Measurements from ENCODE around the gene C3AR1. TPM values are rescaled to one million over a fixed set of nuclear protein-coding genes. Genes with fewer than 3 reads are reported as not detected.

Gene C3AR1
- total RNA-seq, 1 experiment from 2014 or later: not detected

DNA sequence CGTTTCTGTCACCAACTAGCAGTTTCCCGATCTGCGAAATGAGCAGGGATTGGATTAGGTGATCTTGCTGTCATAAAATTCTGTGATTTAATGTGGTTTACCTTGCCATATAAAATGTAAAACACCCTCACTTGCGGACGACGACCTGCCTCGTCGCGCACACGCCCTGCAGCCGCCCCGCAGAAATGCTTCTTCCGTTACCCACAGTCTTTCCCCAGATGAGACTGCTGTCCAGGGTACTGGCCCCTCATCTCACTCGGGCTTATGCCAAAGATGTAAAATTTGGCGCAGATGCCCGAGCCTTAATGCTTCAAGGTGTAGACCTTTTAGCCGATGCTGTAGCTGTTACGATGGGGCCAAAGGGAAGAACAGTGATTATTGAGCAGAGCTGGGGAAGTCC is 51.3 kb downstream of the C3AR1 start:
- POLR2A ChIA-PET: interaction anchor here (1.4 kb wide), 1 partner anchor 17 kb away, joined by 4 read pairs; no protein-coding TSS in a partner anchor
- intact Hi-C loops (cut with micrococcal nuclease): no loop called here
- Mint-ChIP-seq H3K4me1 (ENCODE audit: insufficient read depth, unreplicated experiment) (peaks cover 6% of the 10 kb centered on the region), H3K9me3 (ENCODE audit: unreplicated experiment) (no peaks in the 10 kb centered on the region), H3K27me3 (ENCODE audit: insufficient read depth, unreplicated experiment) (peaks cover 11% of the 10 kb centered on the region), H3K4me3 (ENCODE audit: unreplicated experiment) (no peak overlapping the region), H3K36me3 (ENCODE audit: insufficient read depth, unreplicated experiment) (no peaks in the 10 kb centered on the region), H3K27ac (ENCODE audit: low read depth, unreplicated experiment) (no peak overlapping the region)
- TF ChIP-seq, protein P1, sequence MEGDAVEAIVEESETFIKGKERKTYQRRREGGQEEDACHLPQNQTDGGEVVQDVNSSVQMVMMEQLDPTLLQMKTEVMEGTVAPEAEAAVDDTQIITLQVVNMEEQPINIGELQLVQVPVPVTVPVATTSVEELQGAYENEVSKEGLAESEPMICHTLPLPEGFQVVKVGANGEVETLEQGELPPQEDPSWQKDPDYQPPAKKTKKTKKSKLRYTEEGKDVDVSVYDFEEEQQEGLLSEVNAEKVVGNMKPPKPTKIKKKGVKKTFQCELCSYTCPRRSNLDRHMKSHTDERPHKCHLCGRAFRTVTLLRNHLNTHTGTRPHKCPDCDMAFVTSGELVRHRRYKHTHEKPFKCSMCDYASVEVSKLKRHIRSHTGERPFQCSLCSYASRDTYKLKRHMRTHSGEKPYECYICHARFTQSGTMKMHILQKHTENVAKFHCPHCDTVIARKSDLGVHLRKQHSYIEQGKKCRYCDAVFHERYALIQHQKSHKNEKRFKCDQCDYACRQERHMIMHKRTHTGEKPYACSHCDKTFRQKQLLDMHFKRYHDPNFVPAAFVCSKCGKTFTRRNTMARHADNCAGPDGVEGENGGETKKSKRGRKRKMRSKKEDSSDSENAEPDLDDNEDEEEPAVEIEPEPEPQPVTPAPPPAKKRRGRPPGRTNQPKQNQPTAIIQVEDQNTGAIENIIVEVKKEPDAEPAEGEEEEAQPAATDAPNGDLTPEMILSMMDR (IDR thresholded peaks at IDR 0.05; ENCODE audit: unreplicated experiment): no peak
- no TSS peak for BruUV-seq (replicated peaks)
- CTCF ChIA-PET: interaction anchor here (0.7 to 0.8 kb wide), 2 partner anchors 20 to 59 kb away, joined by 3 read pairs; no protein-coding TSS in a partner anchor
- no peak for DNase-seq (ENCODE audit: unreplicated experiment)

DNA sequence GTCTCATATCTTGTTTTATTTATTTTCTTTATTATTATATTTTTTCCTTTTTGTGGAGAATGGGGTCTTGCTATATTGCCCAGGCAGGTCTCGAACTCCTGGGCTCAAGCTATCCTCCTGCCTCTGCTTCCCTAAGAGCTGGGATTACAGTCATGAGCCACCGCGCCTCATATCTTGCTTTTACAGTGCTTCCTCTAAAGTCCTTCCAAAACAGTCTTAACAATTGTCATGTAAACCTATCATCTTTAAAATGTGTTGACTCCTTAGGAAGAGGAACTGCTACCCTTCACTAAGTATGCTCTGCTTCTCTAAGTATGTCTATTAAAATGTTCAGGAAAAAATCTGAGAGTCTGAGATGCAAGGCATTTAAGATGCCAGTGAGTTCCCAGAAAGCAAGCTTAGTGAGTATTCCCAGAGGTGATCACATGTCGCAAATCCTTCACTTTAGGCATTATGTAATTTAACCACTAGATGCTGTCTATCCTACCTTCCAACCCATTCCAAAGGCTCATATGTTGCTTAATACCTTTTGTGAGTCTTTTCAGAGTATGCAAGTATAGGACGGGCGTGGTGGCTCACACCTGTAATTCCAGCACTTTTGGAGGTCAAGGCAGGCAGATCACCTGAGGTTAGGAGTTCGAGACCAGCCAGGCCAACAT is 53.4 kb downstream of the C3AR1 start:
- H3K4me3 Mint-ChIP-seq (ENCODE audit: unreplicated experiment): no peak overlapping the region

DNA sequence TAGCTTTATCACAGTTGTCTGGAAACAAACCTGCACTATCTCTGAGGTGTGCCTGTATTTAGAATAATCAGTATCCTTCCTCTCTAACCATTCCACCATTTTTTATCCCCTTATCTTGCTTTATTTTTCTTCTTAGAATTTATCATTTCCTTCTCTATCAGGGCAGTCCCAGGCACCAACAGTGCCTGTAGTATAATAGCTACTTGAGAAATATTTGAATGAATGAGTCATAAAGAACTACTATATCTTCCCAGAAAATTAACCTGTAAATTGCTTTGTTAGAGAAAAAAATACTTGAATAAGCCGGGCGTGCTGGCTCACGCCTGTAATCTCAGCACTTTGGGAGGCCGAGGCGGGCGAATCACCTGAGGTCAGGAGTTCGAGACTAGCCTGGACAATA is 54.8 kb downstream of the C3AR1 start:
- POLR2A ChIA-PET: interaction anchor here (1.0 to 1.5 kb wide), 2 partner anchors 16 to 71 kb away, joined by 3 to 6 read pairs; no protein-coding TSS in a partner anchor
- no TSS peak for BruUV-seq (replicated peaks)
- Mint-ChIP-seq H3K27ac (ENCODE audit: low read depth, unreplicated experiment) (no peak overlapping the region), H3K4me3 (ENCODE audit: unreplicated experiment) (no peak overlapping the region), H3K27me3 (ENCODE audit: insufficient read depth, unreplicated experiment) (peaks cover 8% of the 10 kb centered on the region), H3K9me3 (ENCODE audit: unreplicated experiment) (no peaks in the 10 kb centered on the region), H3K4me1 (ENCODE audit: insufficient read depth, unreplicated experiment) (peaks cover 6% of the 10 kb centered on the region), H3K36me3 (ENCODE audit: insufficient read depth, unreplicated experiment) (no peaks in the 10 kb centered on the region)
- TF ChIP-seq, protein P1 (IDR thresholded peaks at IDR 0.05; ENCODE audit: unreplicated experiment): no peak
- intact Hi-C loops (cut with micrococcal nuclease): no loop called here
- CTCF ChIA-PET: interaction anchor here (0.7 to 2.8 kb wide), 3 partner anchors 78 to 227 kb away, joined by 3 to 9 read pairs (median 3); no protein-coding TSS in a partner anchor
- DNase-seq (ENCODE audit: unreplicated experiment): peak; percentile 46

More for the DNA sequence above, 53.4 kb downstream of the C3AR1 start:
- intact Hi-C loops (cut with micrococcal nuclease): no loop called here
- H3K27ac Mint-ChIP-seq (ENCODE audit: low read depth, unreplicated experiment): no peak overlapping the region
- BruUV-seq (replicated peaks): no TSS peak
- POLR2A ChIA-PET: no interaction called here
- DNase-seq (ENCODE audit: unreplicated experiment): peak; percentile 51
- CTCF ChIA-PET: interaction anchor here (0.7 to 1.2 kb wide), 2 partner anchors 15 to 510 kb away, joined by 3 to 4 read pairs; no protein-coding TSS in a partner anchor
- no peaks in the 10 kb centered on the region for H3K9me3 Mint-ChIP-seq (ENCODE audit: unreplicated experiment)
- TF ChIP-seq, protein P1 (IDR thresholded peaks at IDR 0.05; ENCODE audit: unreplicated experiment): no peak
- H3K27me3 Mint-ChIP-seq (ENCODE audit: insufficient read depth, unreplicated experiment): peaks cover 11% of the 10 kb centered on the region
- H3K4me1 Mint-ChIP-seq (ENCODE audit: insufficient read depth, unreplicated experiment): peaks cover 6% of the 10 kb centered on the region
- no peaks in the 10 kb centered on the region for H3K36me3 Mint-ChIP-seq (ENCODE audit: insufficient read depth, unreplicated experiment)

Other genes starting within 250 kb of the C3AR1 start
- gene SLC2A14, start 193.4 kb downstream of the C3AR1 start, total RNA-seq (2022): not detected in 2 replicates
- gene SLC2A3, start 130.2 kb downstream of the C3AR1 start, total RNA-seq (2022): 4.0 and 9.2 TPM in 2 replicates
- 19.7 and 21.1 TPM in 2 replicates for gene FOXJ2, start 33.6 kb downstream of the C3AR1 start, total RNA-seq (2022)
- 53.7 and 59.3 TPM in 2 replicates for gene NECAP1, start 15.9 kb upstream of the C3AR1 start, total RNA-seq (2022)
- gene CLEC4A, start 57.3 kb upstream of the C3AR1 start, total RNA-seq (2022): 0.79 and 1.3 TPM in 2 replicates
- gene ZNF705A, start 90.7 kb upstream of the C3AR1 start, total RNA-seq (2022): not detected in 2 replicates
- gene FAM90A1, start 161.3 kb upstream of the C3AR1 start, total RNA-seq (2022): not detected in 2 replicates